22Rv1 (cell line): ENCODE measurements around the gene ALOX12B.

Source experiments
- ZFX ChIP-seq: fragments of 450-650 bp; IDR thresholded peaks from 2 replicates; pipeline ENCODE4 v1.6.1; 2017; ENCODE audit warnings: antibody characterized with exemption, borderline replicate concordance
- TF ChIP-seq, protein P1 (sequence below): fragments of 450-650 bp; IDR thresholded peaks from 2 replicates; pipeline ENCODE4 v1.5.1; 2017; ENCODE audit warnings: mild to moderate bottlenecking

DNA sequence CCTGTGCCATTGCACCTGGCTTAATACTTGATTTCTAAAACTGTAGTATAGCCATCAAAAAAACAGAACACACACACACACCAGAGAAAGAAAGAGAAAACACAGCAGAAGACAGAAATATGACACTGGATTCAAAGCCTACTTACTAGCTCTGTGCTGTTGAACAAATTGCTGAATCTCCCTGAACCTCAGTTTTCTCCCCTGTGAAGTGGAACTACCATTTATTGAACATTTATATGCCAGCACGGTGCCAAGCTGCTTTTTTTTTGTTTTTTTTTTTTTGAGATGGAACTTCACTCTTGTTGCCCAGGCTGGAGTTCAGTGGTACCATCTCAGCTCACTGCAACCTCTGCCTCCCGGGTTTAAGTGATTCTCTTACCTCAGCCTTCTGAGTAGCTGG lies 13.2 kb upstream of the ALOX12B start:
- TF ChIP-seq, protein P1, sequence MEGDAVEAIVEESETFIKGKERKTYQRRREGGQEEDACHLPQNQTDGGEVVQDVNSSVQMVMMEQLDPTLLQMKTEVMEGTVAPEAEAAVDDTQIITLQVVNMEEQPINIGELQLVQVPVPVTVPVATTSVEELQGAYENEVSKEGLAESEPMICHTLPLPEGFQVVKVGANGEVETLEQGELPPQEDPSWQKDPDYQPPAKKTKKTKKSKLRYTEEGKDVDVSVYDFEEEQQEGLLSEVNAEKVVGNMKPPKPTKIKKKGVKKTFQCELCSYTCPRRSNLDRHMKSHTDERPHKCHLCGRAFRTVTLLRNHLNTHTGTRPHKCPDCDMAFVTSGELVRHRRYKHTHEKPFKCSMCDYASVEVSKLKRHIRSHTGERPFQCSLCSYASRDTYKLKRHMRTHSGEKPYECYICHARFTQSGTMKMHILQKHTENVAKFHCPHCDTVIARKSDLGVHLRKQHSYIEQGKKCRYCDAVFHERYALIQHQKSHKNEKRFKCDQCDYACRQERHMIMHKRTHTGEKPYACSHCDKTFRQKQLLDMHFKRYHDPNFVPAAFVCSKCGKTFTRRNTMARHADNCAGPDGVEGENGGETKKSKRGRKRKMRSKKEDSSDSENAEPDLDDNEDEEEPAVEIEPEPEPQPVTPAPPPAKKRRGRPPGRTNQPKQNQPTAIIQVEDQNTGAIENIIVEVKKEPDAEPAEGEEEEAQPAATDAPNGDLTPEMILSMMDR: no peak
- no peak for TF ChIP-seq ZFX
